Uterus (tissue), 4 donors: ENCODE measurements around the gene OCEL1. TPM values are rescaled to one million over a fixed set of nuclear protein-coding genes. Genes with fewer than 3 reads are reported as not detected.
"Not testable (repeated sequence)": the region's sequence is repeated elsewhere in the genome, so short reads cannot be mapped to it uniquely, and the experiment has no call there.

Experiments
- DNase-seq, 2 donors: peaks; one replicate each; pipeline ENCODE4 v3.0.0-alpha.2; 2019 to 2020
- H3K27ac ChIP-seq, 2 donors: fragments of 200-600 bp; sonication (generic); 1 replicate in 1 of 2; 2 replicates in 1 of 2; pipeline ENCODE4 v1.5.1; 2016 to 2018
- H3K27me3 ChIP-seq, 2 donors: fragments of 200-600 bp; sonication (generic); one replicate each; pipeline ENCODE4 v1.5.1; 2018 to 2019; ENCODE audit warnings: control low read depth in 1 of 2
- H3K36me3 ChIP-seq, 2 donors: fragments of 200-600 bp; sonication (generic); one replicate each; pipeline ENCODE4 v1.5.1; 2019; ENCODE audit warnings: control low read depth in 1 of 2
- H3K4me1 ChIP-seq, 2 donors: fragments of 200-600 bp; sonication (generic); one replicate each; pipeline ENCODE4 v1.5.1; 2018 to 2019; ENCODE audit warnings: control low read depth in 1 of 2
- H3K4me3 ChIP-seq, 2 donors: fragments of 200-600 bp; sonication (generic); 1 replicate in 1 of 2; 2 replicates in 1 of 2; pipeline ENCODE4 v1.5.1; 2018 to 2019; ENCODE audit warnings: mild to moderate bottlenecking in 1 of 2
- H3K9me3 ChIP-seq, 2 donors: fragments of 200-600 bp; sonication (generic); one replicate each; pipeline ENCODE4 v1.5.1; 2019; ENCODE audit warnings: control low read depth in 1 of 2
- CTCF ChIP-seq, 4 experiments: fragments of 200-600 bp in 2 of 4; fragments of 450-650 bp in 2 of 4; sonication (generic) in 2 of 4; IDR thresholded peaks; one replicate each; pipeline ENCODE4 v1.5.1; 2016 to 2019; ENCODE audit warnings: antibody characterized with exemption in 4 of 4, mild to moderate bottlenecking in 2 of 4, moderate library complexity in 1 of 4
- POLR2A ChIP-seq, 2 donors: fragments of 450-650 bp; IDR thresholded peaks; one replicate each; pipeline ENCODE4 v1.6.1; 2016; ENCODE audit warnings: antibody characterized with exemption in 2 of 2, mild to moderate bottlenecking in 1 of 2, moderate library complexity in 1 of 2
- intact Hi-C: fragments of 100-400 bp; cut with DNase I; formaldehyde crosslinking; loops from one replicate; pipeline ENCODE4 v1.15.1; 2023; ENCODE audit warnings: low total_unique reads
- total RNA-seq, 4 donors: library from RNA; depleted of rRNA in 3 of 4; stranded (reverse); fragments of >200 nt in 3 of 4; gene quantifications; one replicate each; pipeline versions ENCODE4 v1.1.0 to v1.2.4, GENCODE V29; 2014 to 2023
- donor health status: DM: yes; HTN: yes; CAD: no.

OCEL1 gene
- total RNA-seq, 4 donors from 2014 or later, result 5.9 to 32.6 (median 17.6) TPM; not detected in 1

- peaks cover 0 to 6% of the 10 kb centered on the region in 2 donors for H3K4me1 ChIP-seq
- DNase-seq, result no peak
- H3K9me3 ChIP-seq, result no peaks in the 10 kb centered on the region
- H3K27ac ChIP-seq, result peak overlapping the region; percentile 43 to 68
- TF ChIP-seq CTCF (IDR thresholded peaks at IDR 0.05) (no peak), POLR2A (IDR thresholded peaks at IDR 0.05) (no peak)
- H3K27me3 ChIP-seq, result no peaks in the 10 kb centered on the region
- H3K4me3 ChIP-seq, result no peak overlapping the region
- no peaks in the 10 kb centered on the region for H3K36me3 ChIP-seq
- intact Hi-C loops, result no loop called here
These were observed 40.6 kb downstream of the OCEL1 start for GRCh38 chr19:17266589-17266974.

GRCh38 chr19:17266975-17267788 is 41.2 kb downstream of the OCEL1 start, which contains the start of gene BABAM1:
Gene BABAM1 (plus strand): TSS chr19:17267443. CDS start chr19:17268807, 1,364 bp downstream.
- intact Hi-C loops, result no loop called here
- Histone ChIP-seq H3K9me3 (no peaks in the 10 kb centered on the region), H3K36me3 (no peaks in the 10 kb centered on the region), H3K27ac (peak within 1 kb of the TSS; percentile 68 to 75), H3K27me3 (no peaks in the 10 kb centered on the region), H3K4me3 (peak within 1 kb of the TSS; percentile 62 to 77), H3K4me1 (peaks cover 0 to 6% of the 10 kb centered on the region in 2 donors)
- peak; percentile 93 to 98 for DNase-seq
- TF ChIP-seq CTCF (IDR thresholded peaks at IDR 0.05), result no peak
- TF ChIP-seq POLR2A (IDR thresholded peaks at IDR 0.05), result peak in 1 of 2 donors; percentile 38

GRCh38 chr19:17268754-17269153 is 42.7 kb downstream of the OCEL1 start:
- Histone ChIP-seq H3K9me3 (no peaks in the 10 kb centered on the region), H3K4me3 (no peak overlapping the region), H3K36me3 (no peaks in the 10 kb centered on the region), H3K27ac (no peak overlapping the region), H3K27me3 (no peaks in the 10 kb centered on the region), H3K4me1 (peaks cover 0 to 6% of the 10 kb centered on the region in 2 donors)
- TF ChIP-seq POLR2A (IDR thresholded peaks at IDR 0.05) (no peak), CTCF (IDR thresholded peaks at IDR 0.05) (no peak)
- DNase-seq, result no peak
- intact Hi-C loops, result no loop called here

- H3K4me3 ChIP-seq, DNase-seq, H3K27ac ChIP-seq, H3K36me3 ChIP-seq, H3K4me1 ChIP-seq, H3K27me3 ChIP-seq, H3K9me3 ChIP-seq: not testable (repeated sequence)
- intact Hi-C loops, result loop anchor here (10.0 kb wide), 1 partner anchor 200 kb away; the partner anchor contains the start of genes HAUS8 and MYO9B
These were observed 48.9 kb downstream of the OCEL1 start for GRCh38 chr19:17274892-17275291.

GRCh38 chr19:17275441-17276175 is 49.6 kb downstream of the OCEL1 start:
- Histone ChIP-seq H3K4me3 (no peak overlapping the region), H3K4me1 (no peaks in the 10 kb centered on the region), H3K27me3 (no peaks in the 10 kb centered on the region), H3K27ac (no peak overlapping the region), H3K9me3 (no peaks in the 10 kb centered on the region), H3K36me3 (no peaks in the 10 kb centered on the region)
- no peak for DNase-seq
- no peak for TF ChIP-seq CTCF (IDR thresholded peaks at IDR 0.05)
- TF ChIP-seq POLR2A (IDR thresholded peaks at IDR 0.05), result no peak
- intact Hi-C loops, result loop anchor here (10.0 kb wide), 1 partner anchor 201 kb away; the partner anchor contains the start of genes HAUS8 and MYO9B

Other genes starting within 250 kb of the OCEL1 start
- gene CPAMD8, start 199.4 kb upstream of the OCEL1 start, total RNA-seq, result 10 to 100 TPM in 3 of 4 donors, 1 to 10 TPM in 1; 2.8 to 18.3 (median 15.7) TPM
- 10 to 100 TPM in 2 of 4 donors, 1 to 10 TPM in 2; 2.6 to 11.5 (median 6.9) TPM for gene HAUS8, start 150.8 kb upstream of the OCEL1 start, total RNA-seq
- 100 to 1,000 TPM in 1 of 4 donors, 10 to 100 TPM in 3; 17.6 to 117 (median 54.1) TPM for gene MYO9B, start 150.4 kb upstream of the OCEL1 start, total RNA-seq
- 10 to 100 TPM; 11.5 to 43.5 (median 22.2) TPM for gene USE1, start 10.9 kb upstream of the OCEL1 start, total RNA-seq
- 10 to 100 TPM; 14.3 to 45.0 (median 36.0) TPM for gene NR2F6, start 19.7 kb downstream of the OCEL1 start, total RNA-seq
- 10 to 100 TPM in 2 of 4 donors, 1 to 10 TPM in 2; 3.5 to 23.8 (median 13.0) TPM for gene USHBP1, start 38.5 kb downstream of the OCEL1 start, total RNA-seq
- 100 to 1,000 TPM in 2 of 4 donors, 10 to 100 TPM in 2; 58.1 to 240 (median 97.2) TPM for gene BABAM1, start 41.2 kb downstream of the OCEL1 start, total RNA-seq
- 1 to 10 TPM in 2 of 4 donors, not detected in 2; 1.6 to 2.4 TPM for gene ANKLE1, start 55.7 kb downstream of the OCEL1 start, total RNA-seq
- gene ABHD8, start 77.2 kb downstream of the OCEL1 start, total RNA-seq, result 100 to 1,000 TPM in 1 of 4 donors, 10 to 100 TPM in 2, 1 to 10 TPM in 1; 9.0 to 115 (median 19.2) TPM
- 100 to 1,000 TPM in 2 of 4 donors, 10 to 100 TPM in 2; 30.9 to 289 (median 97.2) TPM for gene MRPL34, start 79.6 kb downstream of the OCEL1 start, total RNA-seq
- gene DDA1, start 83.3 kb downstream of the OCEL1 start, total RNA-seq, result 10 to 100 TPM in 2 of 4 donors, 1 to 10 TPM in 2; 2.8 to 22.2 (median 8.9) TPM
- 10 to 100 TPM in 1 of 4 donors, 1 to 10 TPM in 2, under 1 TPM in 1; 0.51 to 12.6 (median 7.6) TPM for gene ANO8, start 108.6 kb downstream of the OCEL1 start, total RNA-seq
- gene GTPBP3, start 111.3 kb downstream of the OCEL1 start, total RNA-seq, result 10 to 100 TPM in 3 of 4 donors, under 1 TPM in 1; 0.88 to 31.2 (median 24.4) TPM
- 100 to 1,000 TPM in 2 of 4 donors, 10 to 100 TPM in 1, 1 to 10 TPM in 1; 4.7 to 204 (median 87.4) TPM for gene PLVAP, start 151.1 kb downstream of the OCEL1 start, total RNA-seq
- 1 to 10 TPM in 1 of 4 donors, not detected in 3; 2.5 TPM for gene CCDC194, start 168.0 kb downstream of the OCEL1 start, total RNA-seq
- gene BST2, start 179.4 kb downstream of the OCEL1 start, total RNA-seq, result 100 to 1,000 TPM in 3 of 4 donors, 10 to 100 TPM in 1; 84.6 to 267 (median 195) TPM
- gene MVB12A, start 193.8 kb downstream of the OCEL1 start, total RNA-seq, result 10 to 100 TPM in 3 of 4 donors, 1 to 10 TPM in 1; 3.8 to 46.7 (median 26.5) TPM
- 10 to 100 TPM in 1 of 4 donors, 1 to 10 TPM in 2, not detected in 1; 2.2 to 16.5 (median 3.9) TPM for gene TMEM221, start 222.4 kb downstream of the OCEL1 start, total RNA-seq
- not detected for gene NXNL1, start 234.7 kb downstream of the OCEL1 start, total RNA-seq
- gene SLC27A1, start 244.3 kb downstream of the OCEL1 start, total RNA-seq, result 10 to 100 TPM in 3 of 4 donors, 1 to 10 TPM in 1; 7.1 to 36.5 (median 26.9) TPM